Loucy (cell line): Measurements from ENCODE around the gene RELCH.

Experiments used
- EZH2phosphoT487 ChIP-seq: fragments of 200-600 bp; IDR thresholded peaks from 2 replicates; pipeline ENCODE4 v1.6.1; 2018; ENCODE audit warnings: antibody characterized with exemption, mild to moderate bottlenecking, moderate library complexity, borderline replicate concordance
- TF ChIP-seq, protein P1 (sequence below): fragments of 200-600 bp; sonication (generic); conservative IDR thresholded peaks from 2 replicates; pipeline ENCODE4 v1.5.1; 2014; ENCODE audit warnings: mild to moderate bottlenecking, antibody characterized with exemption, low read length

DNA sequence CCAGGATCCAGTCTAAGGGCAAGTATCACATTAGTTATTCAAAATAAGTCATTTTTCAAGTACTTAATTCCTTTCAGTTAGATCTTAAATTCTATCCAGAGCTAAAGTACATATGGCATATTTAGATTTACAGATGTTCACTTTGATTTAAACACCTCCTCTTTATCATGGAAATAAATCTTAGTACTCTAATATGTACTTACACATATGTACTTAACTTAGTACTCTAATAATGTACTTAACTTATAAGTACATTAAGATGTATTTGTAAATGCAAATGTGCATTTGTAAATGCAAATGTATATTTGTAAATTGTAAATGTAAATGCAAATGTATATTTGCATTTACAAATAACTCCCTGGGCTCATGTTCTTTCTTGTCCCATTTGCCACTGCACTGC lies 14.8 kb upstream of the RELCH start:
- TF ChIP-seq, protein P1, sequence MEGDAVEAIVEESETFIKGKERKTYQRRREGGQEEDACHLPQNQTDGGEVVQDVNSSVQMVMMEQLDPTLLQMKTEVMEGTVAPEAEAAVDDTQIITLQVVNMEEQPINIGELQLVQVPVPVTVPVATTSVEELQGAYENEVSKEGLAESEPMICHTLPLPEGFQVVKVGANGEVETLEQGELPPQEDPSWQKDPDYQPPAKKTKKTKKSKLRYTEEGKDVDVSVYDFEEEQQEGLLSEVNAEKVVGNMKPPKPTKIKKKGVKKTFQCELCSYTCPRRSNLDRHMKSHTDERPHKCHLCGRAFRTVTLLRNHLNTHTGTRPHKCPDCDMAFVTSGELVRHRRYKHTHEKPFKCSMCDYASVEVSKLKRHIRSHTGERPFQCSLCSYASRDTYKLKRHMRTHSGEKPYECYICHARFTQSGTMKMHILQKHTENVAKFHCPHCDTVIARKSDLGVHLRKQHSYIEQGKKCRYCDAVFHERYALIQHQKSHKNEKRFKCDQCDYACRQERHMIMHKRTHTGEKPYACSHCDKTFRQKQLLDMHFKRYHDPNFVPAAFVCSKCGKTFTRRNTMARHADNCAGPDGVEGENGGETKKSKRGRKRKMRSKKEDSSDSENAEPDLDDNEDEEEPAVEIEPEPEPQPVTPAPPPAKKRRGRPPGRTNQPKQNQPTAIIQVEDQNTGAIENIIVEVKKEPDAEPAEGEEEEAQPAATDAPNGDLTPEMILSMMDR = no peak
- no peak for TF ChIP-seq EZH2phosphoT487
